ENCODE results near the gene PARP6. TPM values are rescaled to one million over a fixed set of nuclear protein-coding genes. Genes with fewer than 3 reads are reported as not detected.

Gene PARP6
- total and polyA plus RNA-seq, 9 of the 15 experiments (the other 6 are each of a cell fraction or from before 2014, with no cell fraction given) = 14.8 to 83.2 (median 28.3) TPM

GRCh38 chr15:72319360-72319984, 47.1 kb upstream of the PARP6 start (continued):
- TF ChIP-seq CLOCK (CRISPR knock-in tag; IDR thresholded peaks at IDR 0.05; ENCODE audit: borderline replicate concordance) = no peak
- TF ChIP-seq HIVEP1 (CRISPR knock-in tag; IDR thresholded peaks at IDR 0.05) = no peak
- TF ChIP-seq SNIP1 (IDR thresholded peaks at IDR 0.05; ENCODE audit: low read depth) = no peak
- peak; percentile 88 for TF ChIP-seq MAX (CRISPR knock-in tag; IDR thresholded peaks at IDR 0.05)
- no peak for TF ChIP-seq RBM14 (IDR thresholded peaks at IDR 0.05; ENCODE audit: borderline replicate concordance, insufficient read depth, low read depth, low read length)
- 0 out of 2 replicates have a peak, but pooled peaks have one; percentile 51 for TF ChIP-seq ZNF12 (CRISPR knock-in tag; IDR thresholded peaks at IDR 0.05)
- peak; percentile 68 for TF ChIP-seq GABPB1 (CRISPR knock-in tag; IDR thresholded peaks at IDR 0.05)
- no peak for TF ChIP-seq KDM4B (IDR thresholded peaks at IDR 0.05; ENCODE audit: borderline replicate concordance in 2 of 2, low read depth in 1 of 2)
- no peak for TF ChIP-seq PBX2 (CRISPR knock-in tag; IDR thresholded peaks at IDR 0.05; ENCODE audit: low read depth)
- no peak for TF ChIP-seq PBX2 (tag; conservative IDR thresholded peaks at IDR 0.05; ENCODE audit: low read depth)
- TF ChIP-seq ZBTB49 (CRISPR knock-in tag; IDR thresholded peaks at IDR 0.05; ENCODE audit: borderline replicate concordance) = no peak
- TF ChIP-seq IRF1 (CRISPR knock-in tag; IDR thresholded peaks at IDR 0.05; ENCODE audit: borderline replicate concordance) = peak; percentile 31; the same call in 1 of the 2 replicates
- TF ChIP-seq FOXM1 (IDR thresholded peaks at IDR 0.05; ENCODE audit: low read depth) = no peak
- TF ChIP-seq FOXM1 (CRISPR knock-in tag; IDR thresholded peaks at IDR 0.05; ENCODE audit: low read depth) = peak; percentile 85
- TF ChIP-seq ARID2 (IDR thresholded peaks at IDR 0.05) = no peak
- no peak for TF ChIP-seq ATF3 (IDR thresholded peaks at IDR 0.05)
- no peak for TF ChIP-seq ATF3 (CRISPR knock-in tag; conservative IDR thresholded peaks at IDR 0.05)
- no peak for TF ChIP-seq HOXB6 (CRISPR knock-in tag; IDR thresholded peaks at IDR 0.05; ENCODE audit: borderline replicate concordance)
